Heart left ventricle (tissue), 16 donors: ENCODE measurements around the gene RNU5B-1. TPM values are rescaled to one million over a fixed set of nuclear protein-coding genes. Genes with fewer than 3 reads are reported as not detected.
A peak's percentile ranks its signal among the peaks of the same experiment; 100 is the strongest.

Source experiments
- ATAC-seq, 4 donors: fragments of 200-7000 bp; cut with Tn5 transposase; one replicate each; pipeline ENCODE4 v1.9.1; 2020 to 2022; ENCODE audit warnings: moderate library complexity in 4 of 4, mild to moderate bottlenecking in 3 of 4, moderate number of reproducible peaks in 1 of 4
- DNase-seq, 5 donors: peaks; one replicate each; pipeline ENCODE4 v3.0.0-alpha.2; 2020
- H3K27ac ChIP-seq, 12 donors: fragments of 200-600 bp; sonication (generic) in 4 of 12; one replicate each; pipeline versions ENCODE4 v1.5.0 to v1.8.0; 2016 to 2022; ENCODE audit warnings: mild to moderate bottlenecking in 2 of 12
- H3K27me3 ChIP-seq, 9 donors: fragments of 200-600 bp; sonication (generic) in 2 of 9; one replicate each; pipeline versions ENCODE4 v1.5.1 to v1.8.0; 2016 to 2022; ENCODE audit warnings: mild to moderate bottlenecking in 3 of 9
- H3K36me3 ChIP-seq, 9 donors: fragments of 200-600 bp; sonication (generic) in 2 of 9; one replicate each; pipeline versions ENCODE4 v1.5.0 to v1.8.0; 2018 to 2022; ENCODE audit warnings: mild to moderate bottlenecking in 2 of 9
- H3K4me1 ChIP-seq, 12 donors: fragments of 200-600 bp; sonication (generic) in 4 of 12; one replicate each; pipeline versions ENCODE4 v1.5.0 to v1.8.0; 2016 to 2022; ENCODE audit warnings: mild to moderate bottlenecking in 3 of 12
- H3K4me3 ChIP-seq, 12 donors: fragments of 200-600 bp; sonication (generic) in 4 of 12; one replicate each; pipeline versions ENCODE4 v1.5.0 to v1.8.0; 2017 to 2022; ENCODE audit warnings: mild to moderate bottlenecking in 9 of 12, moderate library complexity in 4 of 12
- H3K9me3 ChIP-seq, 12 donors: fragments of 200-600 bp; sonication (generic) in 4 of 12; one replicate each; pipeline versions ENCODE4 v1.5.0 to v1.8.0; 2016 to 2022; ENCODE audit warnings: mild to moderate bottlenecking in 1 of 12
- CTCF ChIP-seq, 12 donors: fragments of 200-600 bp; sonication (generic) in 4 of 12; IDR thresholded peaks; one replicate each; pipeline versions ENCODE4 v1.5.0 to v1.8.0; 2018 to 2022; ENCODE audit warnings: antibody characterized with exemption in 12 of 12, mild to moderate bottlenecking in 5 of 12
- POLR2A ChIP-seq, 2 donors: fragments of 450-650 bp; IDR thresholded peaks; one replicate each; pipeline ENCODE4 v1.6.1; 2017; ENCODE audit warnings: antibody characterized with exemption in 2 of 2, mild to moderate bottlenecking in 2 of 2, moderate library complexity in 2 of 2
- WGBS, 4 donors: extraction: QIAGEN DNeasy Blood & Tissue Kit in 2 of 4; methylation state at CpG; one replicate each; pipeline versions ENCODE4 v1.1.5 to v1.1.7; 2013 to 2018; 5-methylcytosine and 5-hydroxymethylcytosine counted together
- intact Hi-C, 10 donors: fragments of 100-400 bp; cut with DNase I; formaldehyde crosslinking; loops; one replicate each; pipeline versions ENCODE4 v1.11.1 to v1.14.2; 2022
- polyA plus RNA-seq, 2 donors: library from polyadenylated mRNA; stranded (reverse); fragments of 200-250 nt; gene quantifications; one replicate each; pipeline ENCODE4 v1.2.3, GENCODE V29; 2013
- total RNA-seq, 9 donors: library from RNA; depleted of rRNA in 2 of 9; stranded (reverse); fragments of >200 nt in 2 of 9; fragmentation: NEBNext Ultra II Directional in 3 of 9; extraction: Animal tissue kit (Norgen Biotek cat#: 25700) in 3 of 9; gene quantifications; one replicate each; pipeline versions ENCODE4 v1.1.0 to v1.2.4, GENCODE V29; 2016 to 2023
- donor health status: ischemic (EF 13 %, LVEDD 7.1; RV severe dilation, severe dysfunction).
- donor health status: healthy with polysubstance abuse.
- donor health status: DM: no; HTN: yes; CAD: no.
- donor health status: DM: no; HTN: no; CAD: no.
- donor health status: ischemic (EF 25% LVEDD 6.9; RV normal size, moderate dysfunction).
- donor health status: ischemic (EF 25% LVEDD 5.7; RV mildly dilated, moderate dysfunction).
- donor health status: healthy.
- donor health status: DM: yes; HTN: yes; CAD: no.
- donor health status: ischemic (EF 35%, LVEDD 5.7; RV mildly dilated, moderate dysfunction).
- donor health status: nonischemic (EF 11% LVEDD 7.7; RV severe dilation, severe dysfunction).
- donor health status: DM: yes; HTN: yes; CAD: no.
- donor health status: PGD.
- donor health status: ischemic (EF 29% LVEDD 5.4; RV normal size, mild dysfunction).
- donor health status: nonischemic (EF 23%, LVEDD 6.1; RV moderate dilation, normal function).

The RNU5B-1 gene
- total and polyA plus RNA-seq, 11 donors: 18.6 to 30.4 TPM; not detected in 9

- H3K27me3 ChIP-seq: no peaks in the 10 kb centered on the region
- WGBS, 4 donors: 72 to 75% (median 74%) methylated on average over 10 of the region's 10 CpGs
- ATAC-seq (no peak), DNase-seq (no peak)
- peak overlapping the region in 11 of 12 donors; percentile 83 to 95 (median 93) for H3K27ac ChIP-seq
- peaks cover 0 to 21% (median 15%) of the 10 kb centered on the region in 12 donors for H3K4me1 ChIP-seq
- H3K4me3 ChIP-seq: peak overlapping the region; percentile 54 to 95 (median 76)
- H3K9me3 ChIP-seq: no peaks in the 10 kb centered on the region
- intact Hi-C loops: loop anchor here in 3 of 10 donors (5.0 kb wide), 1 partner anchor 98 kb away; the partner anchor contains the start of gene CLPX (in 3 of the 3)
- H3K36me3 ChIP-seq: no peaks in the 10 kb centered on the region
- TF ChIP-seq POLR2A (IDR thresholded peaks at IDR 0.05): no peak
- TF ChIP-seq CTCF (IDR thresholded peaks at IDR 0.05): no peak
These were observed 19.0 kb upstream of the RNU5B-1 start for GRCh38 chr15:65285291-65286068.

GRCh38 chr15:65286069-65286703 is 18.3 kb upstream of the RNU5B-1 start:
- H3K4me1 ChIP-seq: peaks cover 0 to 21% (median 15%) of the 10 kb centered on the region in 12 donors
- no peaks in the 10 kb centered on the region for H3K36me3 ChIP-seq
- H3K9me3 ChIP-seq: no peaks in the 10 kb centered on the region
- DNase-seq (peak in 3 of 5 donors; percentile 15 to 82 (median 62)), ATAC-seq (peak; percentile 13 to 72 (median 60))
- H3K27me3 ChIP-seq: no peaks in the 10 kb centered on the region
- peak overlapping the region; percentile 70 to 95 (median 91) for H3K27ac ChIP-seq
- H3K4me3 ChIP-seq: peak overlapping the region; percentile 54 to 95 (median 76)
- intact Hi-C loops: loop anchor here in 3 of 10 donors (5.0 kb wide), 1 partner anchor 99 kb away; the partner anchor contains the start of gene CLPX (in 3 of the 3)
- 0 to 1% (median 1%) methylated on average over 12 to 52 of the region's 52 CpGs for WGBS, 4 donors
- TF ChIP-seq POLR2A (IDR thresholded peaks at IDR 0.05): no peak
- no peak for TF ChIP-seq CTCF (IDR thresholded peaks at IDR 0.05)

- ATAC-seq (peak; percentile 85 to 97 (median 95)), DNase-seq (peak; percentile 92 to 96 (median 93))
- WGBS, 4 donors: 3 to 20% (median 8%) methylated on average over 6 to 62 of the region's 62 CpGs
- Histone ChIP-seq H3K9me3 (no peaks in the 10 kb centered on the region), H3K4me3 (peak within 1 kb of the TSS; percentile 54 to 95 (median 76)), H3K36me3 (no peaks in the 10 kb centered on the region), H3K27me3 (no peaks in the 10 kb centered on the region), H3K4me1 (peaks cover 0 to 21% (median 15%) of the 10 kb centered on the region in 12 donors), H3K27ac (peak within 1 kb of the TSS; percentile 70 to 95 (median 91))
- intact Hi-C loops: loop anchor here in 3 of 10 donors (5.0 kb wide), 1 partner anchor 100 kb away; the partner anchor contains the start of gene CLPX (in 3 of the 3)
- peak; percentile 22 to 83 (median 61) for TF ChIP-seq CTCF (IDR thresholded peaks at IDR 0.05)
- peak in 1 of 2 donors; percentile 87 for TF ChIP-seq POLR2A (IDR thresholded peaks at IDR 0.05)
These were observed 17.6 kb upstream of the RNU5B-1 start, which contains the start of gene PARP16 for GRCh38 chr15:65286704-65287519. Gene PARP16 (minus strand): TSS chr15:65286883. CDS start chr15:65286426, 457 bp downstream.
